Measurements from ENCODE around the gene AHSP. TPM values are rescaled to one million over a fixed set of nuclear protein-coding genes. Genes with fewer than 3 reads are reported as not detected.
"Not testable (repeated sequence)": the region's sequence is repeated elsewhere in the genome, so short reads cannot be mapped to it uniquely, and the experiment has no call there.

Gene AHSP
- total RNA-seq, 2 donors from 2014 or later, result not detected

DNA sequence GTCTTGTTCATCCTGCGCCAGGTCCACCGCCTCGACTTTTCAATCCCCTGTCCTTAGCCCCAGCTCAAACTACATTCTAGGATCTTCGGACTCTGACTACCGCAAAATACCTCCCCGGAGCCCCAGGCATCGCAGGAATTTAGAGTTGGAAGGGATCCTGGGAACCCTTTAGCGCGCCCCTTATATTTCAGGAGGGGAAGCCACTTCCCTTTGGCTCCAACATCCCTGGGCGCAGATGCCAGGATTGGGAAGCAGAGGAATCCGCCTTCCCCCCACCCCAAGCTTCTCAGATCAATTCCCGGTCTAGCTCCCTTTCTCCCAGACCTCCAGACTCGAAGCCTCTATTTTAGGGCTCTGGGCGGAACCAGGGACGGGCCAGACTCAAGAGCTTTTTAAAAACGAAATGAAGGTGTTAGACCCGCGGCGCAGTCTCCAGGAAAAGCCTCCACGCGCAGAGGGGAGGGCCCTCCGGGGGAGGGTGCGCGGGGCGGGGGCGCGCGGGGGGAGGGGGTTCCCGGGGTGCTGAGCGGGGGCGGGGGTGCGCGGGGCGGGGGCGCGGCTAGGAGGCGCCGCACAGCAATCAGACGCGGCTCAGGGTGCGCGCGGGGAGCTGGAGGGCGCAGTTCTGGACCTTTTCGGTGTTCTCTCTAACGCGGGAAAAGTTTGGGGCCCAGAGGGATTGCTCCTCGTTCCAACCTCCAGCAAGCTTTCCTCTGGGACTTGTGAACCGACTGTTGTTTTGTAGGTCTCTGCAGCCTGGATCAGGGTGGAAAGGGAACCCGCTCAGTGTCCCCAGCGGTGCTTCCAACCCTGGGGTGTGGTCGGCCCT is 1.6 kb downstream of the AHSP start:
- no peaks in the 10 kb centered on the region for H3K9me3 Mint-ChIP-seq
- H3K27me3 Mint-ChIP-seq (ENCODE audit: low read depth), result peaks cover 4% of the 10 kb centered on the region
- H3K4me1 Mint-ChIP-seq (ENCODE audit: low read depth), result peaks cover 11% of the 10 kb centered on the region
- H3K27ac Mint-ChIP-seq, result no peak overlapping the region
- ATAC-seq (replicated peaks in 1 of 2), result no peak
- peak in 1 of 2 donors; percentile 6 for DNase-seq
- no peaks in the 10 kb centered on the region for H3K36me3 Mint-ChIP-seq (ENCODE audit: insufficient read depth in 2 of 2)
- peak overlapping the region; percentile 31 to 55 for H3K4me3 Mint-ChIP-seq

- DNase-seq, result no peak
- no peak for ATAC-seq (replicated peaks in 1 of 2)
- Mint-ChIP-seq H3K27ac (no peak overlapping the region), H3K4me1 (ENCODE audit: low read depth) (peaks cover 11% of the 10 kb centered on the region), H3K36me3 (ENCODE audit: insufficient read depth in 2 of 2) (no peaks in the 10 kb centered on the region), H3K9me3 (no peaks in the 10 kb centered on the region), H3K4me3 (peak overlapping the region in 1 of 2 donors; percentile 42), H3K27me3 (ENCODE audit: low read depth) (peaks cover 8% of the 10 kb centered on the region)
These were observed 2.2 kb downstream of the AHSP start for GRCh38 chr16:31529937-31530312.

DNA sequence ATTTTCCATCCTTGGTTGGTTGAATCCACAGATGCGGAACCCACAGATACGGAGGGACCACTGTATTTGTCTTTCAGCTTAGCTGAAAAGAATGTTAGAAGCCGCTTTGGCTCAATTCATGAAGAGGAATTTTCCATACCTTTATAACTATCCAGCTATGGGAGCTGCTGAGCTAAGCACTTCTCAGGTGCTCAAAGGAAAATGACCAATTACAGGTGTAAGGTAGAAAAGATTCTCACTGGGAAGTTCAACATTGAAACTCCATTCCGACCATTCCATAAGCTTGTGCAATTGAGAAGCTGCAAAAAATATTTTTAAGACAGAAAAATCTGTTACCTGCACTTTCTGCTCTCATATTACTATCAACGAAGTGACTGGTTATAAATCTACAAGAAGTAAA is 2.7 kb downstream of the AHSP start:
- Mint-ChIP-seq H3K27ac (no peak overlapping the region), H3K4me3 (no peak overlapping the region), H3K9me3 (no peaks in the 10 kb centered on the region)

GRCh38 chr16:31531096-31531495 is 3.4 kb downstream of the AHSP start:
- no peak overlapping the region for H3K4me3 Mint-ChIP-seq

More for the DNA sequence above, 2.7 kb downstream of the AHSP start:
- Mint-ChIP-seq H3K27me3 (ENCODE audit: low read depth) (peaks cover 8% of the 10 kb centered on the region), H3K36me3 (ENCODE audit: insufficient read depth in 2 of 2) (no peaks in the 10 kb centered on the region), H3K4me1 (ENCODE audit: low read depth) (peaks cover 11% of the 10 kb centered on the region)
- DNase-seq, result no peak
- ATAC-seq (replicated peaks in 1 of 2), result no peak

DNA sequence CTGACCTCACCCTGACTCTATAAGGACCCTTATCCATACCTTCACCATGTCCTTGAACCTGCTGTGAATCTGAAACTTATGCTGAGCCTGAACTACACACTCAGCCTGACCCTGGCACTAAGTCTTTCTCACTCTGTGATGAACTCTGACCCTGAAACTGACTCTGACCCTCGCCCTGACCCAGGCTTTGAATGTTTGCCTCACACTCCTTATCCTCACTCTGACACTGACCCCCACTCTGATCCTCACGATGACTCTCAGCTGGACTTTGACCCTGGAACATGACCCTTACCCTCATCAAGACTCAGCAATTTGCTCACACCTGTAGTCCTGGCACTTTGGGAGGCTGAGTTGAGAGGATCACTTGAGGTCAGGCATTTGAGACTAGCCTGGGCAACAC is 4.4 kb downstream of the AHSP start:
- no peaks in the 10 kb centered on the region for H3K9me3 Mint-ChIP-seq
- peaks cover 14% of the 10 kb centered on the region for H3K27me3 Mint-ChIP-seq (ENCODE audit: low read depth)
- no peak overlapping the region for H3K4me3 Mint-ChIP-seq
- no peaks in the 10 kb centered on the region for H3K36me3 Mint-ChIP-seq (ENCODE audit: insufficient read depth in 2 of 2)
- no peak overlapping the region for H3K27ac Mint-ChIP-seq
- DNase-seq (no peak), ATAC-seq (replicated peaks in 1 of 2) (no peak)
- peaks cover 11% of the 10 kb centered on the region for H3K4me1 Mint-ChIP-seq (ENCODE audit: low read depth)

More at GRCh38 chr16:31531096-31531495, 3.4 kb downstream of the AHSP start:
- no peak for ATAC-seq (replicated peaks in 1 of 2)
- no peak for DNase-seq
- Mint-ChIP-seq H3K27me3 (ENCODE audit: low read depth) (peaks cover 13% of the 10 kb centered on the region), H3K4me1 (ENCODE audit: low read depth) (peaks cover 11% of the 10 kb centered on the region), H3K9me3 (no peaks in the 10 kb centered on the region), H3K36me3 (ENCODE audit: insufficient read depth in 2 of 2) (no peaks in the 10 kb centered on the region), H3K27ac (no peak overlapping the region)

DNA sequence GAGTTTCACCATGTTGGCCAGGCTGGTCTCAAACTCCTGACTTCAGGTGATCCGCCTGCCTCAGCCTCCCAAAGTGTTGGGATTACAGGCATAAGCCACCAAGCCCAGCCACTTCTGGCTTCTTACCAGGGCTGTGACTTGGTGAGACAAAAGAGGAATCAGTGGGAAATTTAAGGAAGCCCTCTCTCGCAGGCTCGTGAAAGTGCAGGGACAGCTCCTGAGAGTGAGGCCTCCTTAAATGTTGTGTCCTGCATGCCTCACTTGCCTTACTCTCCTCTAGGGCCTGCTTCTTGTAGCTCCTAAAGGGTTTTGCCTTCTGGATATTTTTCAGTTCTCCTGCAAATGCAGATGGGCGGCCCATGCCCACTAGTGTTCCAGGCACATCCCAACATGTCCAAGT is 5.2 kb downstream of the AHSP start:
- Mint-ChIP-seq H3K4me3 (no peak overlapping the region), H3K27me3 (ENCODE audit: low read depth) (peaks cover 16% of the 10 kb centered on the region), H3K9me3 (no peaks in the 10 kb centered on the region), H3K27ac (no peak overlapping the region), H3K36me3 (ENCODE audit: insufficient read depth in 2 of 2) (no peaks in the 10 kb centered on the region), H3K4me1 (ENCODE audit: low read depth) (peaks cover 13% of the 10 kb centered on the region)
- DNase-seq (no peak), ATAC-seq (replicated peaks in 1 of 2) (no peak)

DNA sequence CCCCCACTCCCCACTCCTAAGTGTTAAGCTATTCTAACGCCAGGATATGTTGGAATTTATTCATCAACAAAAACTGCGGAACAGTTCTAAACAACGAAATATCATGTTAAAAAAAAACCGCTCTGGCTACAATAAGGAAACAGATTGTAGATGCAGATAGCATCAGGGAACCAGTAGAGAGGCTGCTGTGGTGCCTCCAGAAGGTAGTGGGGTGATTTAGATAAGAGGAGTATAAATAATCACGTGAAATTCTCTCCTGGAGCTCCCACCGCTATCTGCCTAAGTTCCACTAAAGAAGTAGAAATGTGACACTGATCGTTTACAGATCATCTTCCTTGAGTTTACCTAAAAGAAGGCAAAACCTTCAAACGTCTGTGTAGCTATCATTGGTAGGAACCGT is 8.0 kb downstream of the AHSP start:
- Mint-ChIP-seq H3K27me3 (ENCODE audit: low read depth) (peaks cover 32% of the 10 kb centered on the region), H3K4me3 (no peak overlapping the region), H3K36me3 (ENCODE audit: insufficient read depth in 2 of 2) (peaks cover 0 to 4% of the 10 kb centered on the region in 2 donors), H3K4me1 (ENCODE audit: low read depth) (peaks cover 6% of the 10 kb centered on the region), H3K9me3 (peaks cover 0 to 4% of the 10 kb centered on the region in 2 donors), H3K27ac (no peak overlapping the region)
- DNase-seq, result no peak
- no peak for ATAC-seq (replicated peaks in 1 of 2)

DNA sequence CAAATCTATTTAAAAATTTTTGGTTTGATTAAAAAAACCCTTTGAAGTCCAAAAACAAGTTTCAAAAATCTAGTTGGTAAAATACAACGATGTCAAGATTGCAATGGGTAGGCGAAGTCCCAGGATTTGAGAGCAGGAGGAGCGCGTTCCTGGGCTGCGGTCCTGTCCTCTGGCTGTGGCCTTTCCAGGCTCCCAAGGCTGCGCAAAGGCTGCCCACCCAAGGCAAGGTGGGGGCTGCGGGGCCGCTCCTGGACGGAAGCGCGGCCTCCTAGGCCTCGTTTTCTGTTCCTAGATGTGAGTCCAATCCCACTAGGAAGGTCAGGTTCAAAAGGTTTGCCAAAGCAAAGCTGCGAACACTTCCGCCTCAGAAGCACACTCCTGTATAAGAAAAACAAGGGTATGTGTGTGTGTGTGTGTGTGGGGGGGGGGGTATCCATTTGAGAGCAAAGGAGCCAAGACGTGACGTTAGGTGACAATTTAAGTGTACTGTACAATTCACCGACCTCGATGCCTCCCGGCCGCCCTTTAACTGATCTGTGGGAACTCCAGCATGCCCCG is 9.2 kb downstream of the AHSP start:
- no peak overlapping the region for H3K4me3 Mint-ChIP-seq
- no peak for ATAC-seq (replicated peaks in 1 of 2)
- no peak overlapping the region for H3K27ac Mint-ChIP-seq
- H3K4me1 Mint-ChIP-seq (ENCODE audit: low read depth), result peaks cover 6% of the 10 kb centered on the region
- peaks cover 32% of the 10 kb centered on the region for H3K27me3 Mint-ChIP-seq (ENCODE audit: low read depth)
- no peak for DNase-seq
- H3K36me3 Mint-ChIP-seq (ENCODE audit: insufficient read depth in 2 of 2), result peaks cover 0 to 4% of the 10 kb centered on the region in 2 donors
- H3K9me3 Mint-ChIP-seq, result peaks cover 2 to 4% of the 10 kb centered on the region in 2 donors

GRCh38 chr16:31537362-31538242 is 9.9 kb downstream of the AHSP start:
- Mint-ChIP-seq H3K36me3 (ENCODE audit: insufficient read depth in 2 of 2) (peaks cover 0 to 6% of the 10 kb centered on the region in 2 donors), H3K27me3 (ENCODE audit: low read depth) (peaks cover 37% of the 10 kb centered on the region), H3K9me3 (peaks cover 2 to 7% of the 10 kb centered on the region in 2 donors), H3K4me3 (peak overlapping the region; percentile 68 to 71), H3K27ac (no peak overlapping the region), H3K4me1 (ENCODE audit: low read depth) (peaks cover 6% of the 10 kb centered on the region)
- peak in 1 of 2 donors; percentile 19 for ATAC-seq (replicated peaks in 1 of 2)
- peak in 1 of 2 donors; percentile 6 for DNase-seq

- H3K9me3 Mint-ChIP-seq; ATAC-seq (replicated peaks in 1 of 2); H3K4me1 Mint-ChIP-seq (ENCODE audit: low read depth); DNase-seq; H3K36me3 Mint-ChIP-seq (ENCODE audit: insufficient read depth in 2 of 2); H3K27ac Mint-ChIP-seq; H3K4me3 Mint-ChIP-seq: not testable (repeated sequence)
- peaks cover 37% of the 10 kb centered on the region for H3K27me3 Mint-ChIP-seq (ENCODE audit: low read depth)
These were observed 10.5 kb downstream of the AHSP start for GRCh38 chr16:31538243-31538598.

GRCh38 chr16:31539762-31540161 is 12.1 kb downstream of the AHSP start:
- not testable (repeated sequence) for ATAC-seq (replicated peaks in 1 of 2); H3K9me3 Mint-ChIP-seq; H3K4me1 Mint-ChIP-seq (ENCODE audit: low read depth); H3K36me3 Mint-ChIP-seq (ENCODE audit: insufficient read depth in 2 of 2); H3K27ac Mint-ChIP-seq; DNase-seq; H3K4me3 Mint-ChIP-seq
- H3K27me3 Mint-ChIP-seq (ENCODE audit: low read depth), result peaks cover 29% of the 10 kb centered on the region

- Mint-ChIP-seq H3K4me1 (ENCODE audit: low read depth) (peaks cover 5% of the 10 kb centered on the region), H3K27ac (no peak overlapping the region), H3K27me3 (ENCODE audit: low read depth) (peaks cover 22% of the 10 kb centered on the region), H3K36me3 (ENCODE audit: insufficient read depth in 2 of 2) (peaks cover 1 to 8% of the 10 kb centered on the region in 2 donors), H3K4me3 (no peak overlapping the region), H3K9me3 (peaks cover 2 to 7% of the 10 kb centered on the region in 2 donors)
- DNase-seq, result no peak
- no peak for ATAC-seq (replicated peaks in 1 of 2)
These were observed 15.1 kb downstream of the AHSP start for GRCh38 chr16:31542763-31543162.

Measured in activated T-cell treated with anti-CD3 and anti-CD28 coated beads, Interleukin-2, amount 50 U/mL, for 72 hours (primary cell).